Stimulated activated naive CD8-positive, alpha-beta T cell treated with anti-CD3 and anti-CD28 coated beads, Interleukin-15, amount 100 ng/mL, for 72 hours (primary cell): ENCODE data around the gene PTCD2.

Experiments
- ATAC-seq: fragments of 150-1000 bp; cut with Tn5 transposase; 2 replicates; pipeline ENCODE4 v1.10.0; 2021; ENCODE audit warnings: mild to moderate bottlenecking, moderate library complexity
- DNase-seq, 2 donors: peaks; one replicate each; pipeline ENCODE4 v3.0.0; 2021 to 2022
- H3K27ac Mint-ChIP-seq, 2 donors: one replicate each; pipeline ENCODE4 v1.8.0; 2022; ENCODE audit warnings: mild to moderate bottlenecking in 2 of 2, mixed read lengths in 2 of 2, moderate library complexity in 2 of 2
- H3K27me3 Mint-ChIP-seq: one replicate; pipeline ENCODE4 v1.8.0; 2022; ENCODE audit warnings: mixed read lengths
- H3K4me1 Mint-ChIP-seq: one replicate; pipeline ENCODE4 v1.8.0; 2022; ENCODE audit warnings: mild to moderate bottlenecking, mixed read lengths
- H3K4me3 Mint-ChIP-seq, 2 donors: one replicate each; pipeline ENCODE4 v1.8.0; 2022; ENCODE audit warnings: mild to moderate bottlenecking in 2 of 2, mixed read lengths in 2 of 2, moderate library complexity in 1 of 2
- H3K9me3 Mint-ChIP-seq, 2 donors: one replicate each; pipeline ENCODE4 v1.8.0; 2022; ENCODE audit warnings: mixed read lengths in 2 of 2

PTCD2 gene

DNA sequence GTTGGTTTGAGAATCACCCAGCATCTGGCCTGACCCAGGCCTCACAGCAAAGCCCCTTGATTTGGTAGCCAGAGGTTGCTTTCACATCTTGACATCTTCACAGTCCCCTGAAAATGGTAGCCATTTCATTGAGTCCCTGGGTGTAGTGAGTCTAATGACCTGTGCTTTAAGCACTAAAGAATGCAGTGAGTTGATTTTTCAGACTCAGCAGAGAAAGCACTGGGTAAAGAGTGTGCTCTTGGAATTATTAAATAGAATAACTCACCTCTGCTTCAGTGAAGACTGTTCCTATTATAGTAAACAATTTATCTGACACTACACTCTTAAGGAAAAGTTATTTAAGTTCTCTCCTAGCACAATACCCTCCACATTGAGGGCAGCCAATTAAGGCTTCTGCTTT lies 56.2 kb downstream of the PTCD2 start:
- no peak for ATAC-seq
- DNase-seq = no peak
- peaks cover 18% of the 10 kb centered on the region for H3K27me3 Mint-ChIP-seq
- H3K4me3 Mint-ChIP-seq = no peak overlapping the region
- no peak overlapping the region for H3K27ac Mint-ChIP-seq
- H3K9me3 Mint-ChIP-seq = no peaks in the 10 kb centered on the region
- H3K4me1 Mint-ChIP-seq = no peaks in the 10 kb centered on the region

DNA sequence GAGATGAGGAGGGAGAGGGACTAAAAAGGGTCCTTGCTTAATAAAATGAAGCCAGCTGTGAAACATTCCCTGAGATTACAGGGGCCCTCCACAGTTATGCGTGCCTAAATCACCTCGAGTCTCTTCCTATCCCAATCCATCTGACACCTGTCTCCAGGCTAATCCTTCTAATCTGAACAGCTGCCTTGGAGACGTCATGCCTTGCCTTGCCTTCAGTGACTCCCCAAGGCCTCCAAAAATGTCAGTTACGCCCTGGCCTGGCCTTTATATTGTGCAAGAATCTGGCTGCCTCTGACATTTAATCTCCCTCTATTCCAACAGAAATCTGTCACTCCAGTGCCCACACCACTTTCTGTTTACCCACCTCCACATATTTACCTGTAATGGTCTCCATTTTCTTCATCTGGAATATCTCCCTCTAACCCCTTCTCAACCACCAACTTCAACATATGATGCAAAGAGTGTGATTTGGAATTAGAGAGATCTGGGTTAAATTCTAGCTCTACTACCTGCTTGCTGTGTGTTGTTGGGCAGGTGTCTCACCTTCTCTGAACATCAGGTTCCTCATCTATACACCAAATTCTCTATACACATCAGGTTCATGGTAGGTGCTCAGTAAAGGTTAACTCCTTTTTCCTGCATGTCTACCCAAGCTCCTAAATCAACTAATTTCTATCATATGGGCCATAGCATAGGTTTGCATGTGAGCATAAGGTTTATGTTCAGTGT lies 57.9 kb downstream of the PTCD2 start:
- H3K9me3 Mint-ChIP-seq = no peaks in the 10 kb centered on the region
- ATAC-seq = no peak
- H3K4me3 Mint-ChIP-seq = no peak overlapping the region
- no peak for DNase-seq
- H3K27ac Mint-ChIP-seq = no peak overlapping the region
- peaks cover 18% of the 10 kb centered on the region for H3K27me3 Mint-ChIP-seq
- H3K4me1 Mint-ChIP-seq = no peaks in the 10 kb centered on the region

DNA sequence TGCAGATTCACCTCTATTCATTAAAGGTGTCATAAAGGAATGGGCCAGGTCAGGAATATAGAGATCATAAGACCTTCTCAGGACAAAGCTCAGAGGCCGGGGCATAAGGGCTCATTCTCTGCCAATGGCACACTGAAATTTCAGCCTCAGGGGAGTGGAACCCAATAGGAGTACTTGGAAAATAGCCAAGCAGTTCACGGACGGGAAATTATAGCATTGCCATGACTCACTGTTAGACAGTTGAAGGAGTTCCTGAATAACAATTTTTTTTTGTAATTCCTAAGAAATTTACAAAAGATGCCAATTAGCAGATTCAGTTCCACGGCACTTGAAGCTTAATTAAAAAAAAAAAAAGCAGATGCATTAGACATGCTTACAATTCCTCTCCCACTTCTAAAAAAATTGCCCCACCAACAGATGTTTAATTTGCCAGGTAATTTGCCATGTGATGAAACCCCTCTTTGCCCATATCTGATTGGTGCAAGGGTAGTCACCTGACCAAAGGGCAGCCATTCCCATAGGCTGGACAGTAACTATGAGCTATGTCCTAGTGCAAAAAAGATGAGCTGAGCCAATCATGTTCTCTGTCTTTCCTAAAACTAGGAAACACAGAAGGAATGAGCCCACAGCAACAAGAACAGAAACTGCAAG lies 58.6 kb downstream of the PTCD2 start:
- no peak overlapping the region for H3K4me3 Mint-ChIP-seq
- H3K9me3 Mint-ChIP-seq = no peaks in the 10 kb centered on the region
- DNase-seq = no peak
- H3K27me3 Mint-ChIP-seq = peaks cover 18% of the 10 kb centered on the region
- no peaks in the 10 kb centered on the region for H3K4me1 Mint-ChIP-seq
- no peak overlapping the region for H3K27ac Mint-ChIP-seq
- no peak for ATAC-seq

DNA sequence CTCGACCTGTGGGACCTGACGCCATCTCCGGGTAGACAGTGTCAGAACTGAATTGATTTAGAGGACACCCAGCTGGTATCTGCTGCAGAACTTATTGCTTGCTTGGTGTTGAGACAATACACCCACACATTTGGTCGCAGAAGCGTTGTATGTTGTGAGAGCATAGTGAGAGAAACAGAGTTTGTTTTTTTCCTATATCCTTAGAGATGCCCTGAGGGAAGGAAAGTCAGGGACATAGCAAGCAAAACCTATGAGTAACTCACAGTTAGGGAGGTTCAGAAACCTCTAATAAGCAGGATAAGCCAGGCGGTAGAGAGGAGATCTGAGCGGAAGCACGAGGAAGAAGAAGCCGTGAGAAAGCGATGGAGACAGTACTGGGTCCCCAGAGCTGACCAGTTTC lies 59.8 kb downstream of the PTCD2 start:
- Mint-ChIP-seq H3K4me1 (no peaks in the 10 kb centered on the region), H3K27me3 (peaks cover 18% of the 10 kb centered on the region), H3K27ac (no peak overlapping the region), H3K9me3 (no peaks in the 10 kb centered on the region), H3K4me3 (no peak overlapping the region)
- DNase-seq = no peak
- no peak for ATAC-seq

DNA sequence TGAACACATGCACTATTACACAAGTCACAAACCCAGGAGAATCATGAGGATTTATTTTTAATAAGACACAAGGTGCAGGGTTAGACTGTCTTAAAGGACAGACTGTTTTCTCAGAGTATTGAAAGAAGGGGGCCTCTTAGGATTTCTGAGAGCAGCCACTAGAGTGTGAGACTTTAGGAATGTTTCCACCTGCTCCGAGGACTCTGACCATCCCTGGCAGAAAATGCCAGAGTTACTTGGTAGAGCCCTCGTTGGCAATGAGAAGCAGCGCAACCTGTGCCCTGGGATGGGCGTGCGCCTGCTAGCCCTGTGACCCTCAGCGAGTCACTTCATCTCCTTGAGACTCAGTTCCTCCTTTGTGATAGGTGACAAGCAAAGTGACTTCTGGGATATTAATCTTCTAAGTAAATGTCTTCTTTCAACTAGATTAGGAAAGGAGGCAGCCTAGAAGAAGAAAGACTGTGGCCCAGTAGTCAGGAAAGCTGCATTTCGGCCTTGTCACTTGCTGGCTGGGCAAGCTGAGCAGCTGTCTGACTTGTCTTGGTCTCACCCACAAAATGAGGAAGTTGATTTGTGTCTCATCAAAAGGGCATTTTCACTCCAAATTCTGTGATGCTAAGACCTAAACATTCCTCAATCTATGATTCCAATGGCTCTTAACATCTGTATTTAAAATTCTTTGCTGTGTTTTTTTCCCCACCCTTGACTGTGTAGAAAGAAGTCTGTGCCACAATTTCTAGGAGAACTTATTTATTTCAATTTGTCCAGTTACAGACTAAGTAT lies 60.5 kb downstream of the PTCD2 start:
- H3K27ac Mint-ChIP-seq = peak overlapping the region in 1 of 2 donors; percentile 56
- peaks cover 14% of the 10 kb centered on the region for H3K27me3 Mint-ChIP-seq
- DNase-seq = no peak
- ATAC-seq = no peak
- H3K9me3 Mint-ChIP-seq = no peaks in the 10 kb centered on the region
- H3K4me1 Mint-ChIP-seq = no peaks in the 10 kb centered on the region
- H3K4me3 Mint-ChIP-seq = no peak overlapping the region

DNA sequence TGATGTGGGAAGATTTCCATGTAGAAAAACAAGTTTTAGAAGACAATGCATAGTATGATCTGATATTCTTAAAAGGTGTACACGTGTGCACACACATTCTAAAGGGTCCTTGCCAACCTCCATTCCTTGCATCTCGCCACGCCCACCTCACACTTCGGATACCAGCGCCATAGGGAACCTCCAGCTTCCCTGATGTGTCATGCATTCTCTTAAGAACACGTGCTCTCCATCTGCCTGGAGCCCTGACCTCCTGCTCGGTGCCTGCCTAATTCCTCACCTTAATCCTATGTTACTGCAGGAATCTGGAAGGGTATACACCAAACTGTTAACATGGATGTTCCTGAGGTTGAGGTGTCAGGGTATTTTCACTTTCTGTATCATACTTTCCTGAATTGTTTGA lies 63.1 kb downstream of the PTCD2 start:
- ATAC-seq = no peak
- Mint-ChIP-seq H3K4me1 (no peaks in the 10 kb centered on the region), H3K27me3 (peaks cover 3% of the 10 kb centered on the region), H3K9me3 (no peaks in the 10 kb centered on the region), H3K27ac (no peak overlapping the region), H3K4me3 (no peak overlapping the region)
- no peak for DNase-seq

DNA sequence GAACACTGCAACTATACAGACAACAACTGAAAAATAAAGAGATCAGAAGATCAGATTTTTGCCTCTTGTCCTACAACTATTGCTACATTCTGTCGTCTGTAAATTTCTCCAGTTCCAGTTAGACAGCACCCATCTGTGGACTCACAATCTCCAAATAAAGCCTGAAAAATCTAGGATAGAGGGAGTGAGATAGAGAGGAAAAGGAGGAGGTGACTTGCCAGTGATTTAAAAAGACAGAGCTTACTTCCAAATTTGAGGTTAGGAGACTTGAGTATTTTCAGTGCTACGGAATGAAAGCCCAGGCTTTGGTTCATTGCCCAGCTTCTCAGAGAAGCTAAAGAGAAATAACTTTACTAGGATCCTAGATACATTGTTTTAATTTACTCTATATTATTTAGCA lies 63.6 kb downstream of the PTCD2 start:
- Mint-ChIP-seq H3K4me1 (no peaks in the 10 kb centered on the region), H3K4me3 (no peak overlapping the region), H3K27me3 (peaks cover 6% of the 10 kb centered on the region), H3K27ac (no peak overlapping the region), H3K9me3 (no peaks in the 10 kb centered on the region)
- DNase-seq (no peak), ATAC-seq (no peak)

DNA sequence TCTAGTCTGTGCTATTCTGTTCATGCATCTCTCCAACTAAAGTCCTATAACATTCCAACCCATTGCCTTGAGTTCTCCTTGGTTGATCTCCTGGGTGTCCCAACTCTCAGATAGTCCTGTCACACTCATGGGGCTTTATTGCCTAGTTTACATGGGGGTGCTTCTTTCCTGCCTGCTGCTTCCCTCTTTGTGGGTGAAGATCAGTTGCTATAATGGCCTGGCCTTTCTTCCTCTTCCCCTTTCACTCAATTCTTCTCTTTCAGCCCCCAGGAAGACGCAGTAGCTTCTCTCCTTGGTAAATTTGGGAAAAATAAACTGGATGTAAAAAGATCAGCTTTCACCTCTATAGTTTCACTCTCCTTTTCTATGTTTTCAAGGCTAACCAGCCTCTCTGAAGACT lies 66.5 kb downstream of the PTCD2 start:
- Mint-ChIP-seq H3K4me1 (no peaks in the 10 kb centered on the region), H3K27me3 (peaks cover 8% of the 10 kb centered on the region), H3K27ac (peak overlapping the region in 1 of 2 donors; percentile 56), H3K9me3 (no peaks in the 10 kb centered on the region), H3K4me3 (no peak overlapping the region)
- ATAC-seq = no peak
- no peak for DNase-seq

DNA sequence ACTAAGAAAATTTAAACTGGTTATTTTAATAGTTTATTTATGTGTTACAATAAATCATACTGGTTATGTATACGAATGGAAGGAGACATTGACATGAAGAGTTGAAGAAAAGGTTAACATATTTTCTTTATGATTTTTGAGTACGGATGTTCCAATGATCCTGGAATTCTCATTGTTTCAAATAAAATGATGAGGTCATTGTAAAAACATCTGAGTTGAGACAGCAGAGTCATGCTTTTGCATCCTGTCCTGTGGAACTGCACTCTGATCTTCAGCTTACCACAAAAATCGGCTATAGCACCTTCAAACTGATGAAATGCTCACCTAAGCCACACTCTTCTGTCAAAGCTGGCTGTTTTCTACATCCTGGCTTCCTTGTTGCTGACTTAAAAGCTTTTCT lies 67.8 kb downstream of the PTCD2 start:
- H3K27me3 Mint-ChIP-seq = peaks cover 8% of the 10 kb centered on the region
- ATAC-seq (no peak), DNase-seq (no peak)
- H3K27ac Mint-ChIP-seq = no peak overlapping the region
- H3K4me1 Mint-ChIP-seq = no peaks in the 10 kb centered on the region
- no peaks in the 10 kb centered on the region for H3K9me3 Mint-ChIP-seq
- no peak overlapping the region for H3K4me3 Mint-ChIP-seq

DNA sequence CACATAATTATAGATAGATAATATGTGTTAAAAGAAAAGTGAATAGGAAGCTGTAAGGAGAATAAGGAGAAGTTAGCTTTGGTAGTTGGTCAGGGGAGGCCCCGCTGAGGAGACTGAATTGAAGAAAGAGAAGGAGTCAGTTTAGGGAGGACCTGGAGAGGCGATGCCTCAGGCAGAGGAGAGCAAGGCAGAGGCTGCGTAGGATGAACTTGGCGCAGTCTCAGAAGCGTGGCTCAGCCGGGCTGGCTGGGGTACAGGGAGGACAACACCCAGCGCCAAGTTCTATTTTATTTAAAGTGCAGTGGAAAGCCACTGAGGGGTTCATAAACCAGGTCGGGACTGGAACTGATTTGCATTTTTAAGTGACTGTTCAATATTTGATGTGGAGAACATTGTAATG lies 68.5 kb downstream of the PTCD2 start:
- ATAC-seq (no peak), DNase-seq (no peak)
- no peaks in the 10 kb centered on the region for H3K4me1 Mint-ChIP-seq
- no peak overlapping the region for H3K27ac Mint-ChIP-seq
- H3K9me3 Mint-ChIP-seq = no peaks in the 10 kb centered on the region
- no peak overlapping the region for H3K4me3 Mint-ChIP-seq
- peaks cover 8% of the 10 kb centered on the region for H3K27me3 Mint-ChIP-seq

DNA sequence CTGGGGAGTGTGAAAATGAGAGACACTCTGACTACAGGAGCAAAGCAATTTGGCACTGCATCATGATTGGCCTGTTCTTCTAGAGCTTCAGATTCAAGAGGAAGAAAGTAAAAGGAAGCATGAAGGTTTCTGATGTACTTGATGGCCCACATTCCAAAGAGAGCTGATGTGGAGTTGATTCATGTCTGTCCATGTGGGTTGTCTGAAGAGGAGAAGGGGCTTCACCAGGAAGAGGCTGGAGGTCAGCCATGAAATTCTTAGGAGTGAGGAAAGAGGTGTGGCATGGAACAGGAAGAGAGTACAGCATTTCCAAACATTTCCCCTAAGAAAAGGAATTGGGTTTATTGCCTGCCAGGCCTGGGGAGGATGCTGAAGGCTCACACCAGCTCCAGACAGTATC lies 70.7 kb downstream of the PTCD2 start:
- H3K27me3 Mint-ChIP-seq = peaks cover 19% of the 10 kb centered on the region
- H3K9me3 Mint-ChIP-seq = no peaks in the 10 kb centered on the region
- H3K27ac Mint-ChIP-seq = peak overlapping the region in 1 of 2 donors; percentile 85
- no peak overlapping the region for H3K4me3 Mint-ChIP-seq
- ATAC-seq = no peak
- no peaks in the 10 kb centered on the region for H3K4me1 Mint-ChIP-seq
- DNase-seq = no peak

DNA sequence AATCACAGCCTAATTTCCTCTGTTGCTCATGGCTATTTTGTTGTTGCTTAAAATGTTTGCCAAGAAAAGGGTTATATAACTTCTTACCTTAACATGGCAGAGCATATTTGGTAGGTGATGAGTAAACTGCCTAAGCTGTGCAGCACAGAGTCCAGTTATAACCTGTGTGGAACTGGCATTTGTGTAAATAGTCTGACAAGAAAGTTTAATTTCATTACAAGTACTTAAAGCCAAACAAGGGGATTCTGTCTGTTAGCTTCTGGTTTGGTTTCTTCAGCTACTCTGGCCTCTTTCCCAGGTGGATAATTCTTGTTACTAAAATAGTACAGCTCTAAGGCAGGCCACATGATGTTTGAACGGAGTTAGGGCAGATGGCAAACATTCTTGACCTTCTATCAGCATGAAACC lies 72.2 kb downstream of the PTCD2 start:
- H3K27me3 Mint-ChIP-seq = peaks cover 19% of the 10 kb centered on the region
- no peak overlapping the region for H3K4me3 Mint-ChIP-seq
- no peak for DNase-seq
- H3K9me3 Mint-ChIP-seq = no peaks in the 10 kb centered on the region
- H3K27ac Mint-ChIP-seq = no peak overlapping the region
- ATAC-seq = no peak
- no peaks in the 10 kb centered on the region for H3K4me1 Mint-ChIP-seq

DNA sequence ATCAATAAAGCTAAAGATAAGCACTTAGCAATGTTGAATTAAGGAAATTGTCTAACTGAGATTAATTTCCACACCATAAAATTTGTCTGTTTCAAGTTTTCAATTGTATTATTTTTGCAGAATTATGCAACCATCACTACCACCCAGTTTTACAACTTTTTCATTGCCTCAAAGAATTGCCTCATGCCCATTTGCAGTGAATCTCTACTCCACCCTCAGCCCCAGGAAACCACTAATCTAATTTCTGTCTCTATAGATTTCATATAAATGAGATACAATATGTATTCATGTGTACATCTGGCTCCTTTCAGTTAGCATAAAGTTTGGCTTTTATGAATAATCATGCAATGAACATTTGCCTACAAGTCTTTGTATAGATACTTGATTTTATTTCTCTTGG lies 72.9 kb downstream of the PTCD2 start:
- Mint-ChIP-seq H3K4me1 (no peaks in the 10 kb centered on the region), H3K27ac (no peak overlapping the region), H3K9me3 (no peaks in the 10 kb centered on the region), H3K27me3 (peaks cover 23% of the 10 kb centered on the region), H3K4me3 (no peak overlapping the region)
- no peak for DNase-seq
- ATAC-seq = no peak

DNA sequence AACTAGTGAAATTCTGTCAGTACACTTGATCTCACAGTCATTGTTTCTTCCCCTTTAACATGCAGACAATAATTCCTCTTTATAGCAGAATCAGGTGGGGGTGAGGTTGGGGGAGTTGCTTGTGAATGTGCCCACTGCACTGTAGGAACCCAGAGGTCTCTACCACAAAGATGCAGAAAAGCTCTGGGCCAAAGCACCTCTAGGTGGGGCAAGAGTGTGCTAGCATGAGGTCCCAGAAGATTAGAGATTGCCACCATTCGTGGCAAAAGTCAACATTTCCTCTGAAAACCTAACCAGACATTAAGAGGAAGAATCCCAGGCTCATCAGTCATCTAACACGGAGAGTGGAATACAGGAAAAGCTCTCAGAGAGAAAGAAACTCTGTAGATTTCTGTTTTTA lies 74.5 kb downstream of the PTCD2 start:
- peaks cover 25% of the 10 kb centered on the region for H3K27me3 Mint-ChIP-seq
- H3K9me3 Mint-ChIP-seq = peaks cover under 1 to 8% of the 10 kb centered on the region in 2 donors
- DNase-seq (no peak), ATAC-seq (no peak)
- no peak overlapping the region for H3K27ac Mint-ChIP-seq
- no peak overlapping the region for H3K4me3 Mint-ChIP-seq
- H3K4me1 Mint-ChIP-seq = no peaks in the 10 kb centered on the region

DNA sequence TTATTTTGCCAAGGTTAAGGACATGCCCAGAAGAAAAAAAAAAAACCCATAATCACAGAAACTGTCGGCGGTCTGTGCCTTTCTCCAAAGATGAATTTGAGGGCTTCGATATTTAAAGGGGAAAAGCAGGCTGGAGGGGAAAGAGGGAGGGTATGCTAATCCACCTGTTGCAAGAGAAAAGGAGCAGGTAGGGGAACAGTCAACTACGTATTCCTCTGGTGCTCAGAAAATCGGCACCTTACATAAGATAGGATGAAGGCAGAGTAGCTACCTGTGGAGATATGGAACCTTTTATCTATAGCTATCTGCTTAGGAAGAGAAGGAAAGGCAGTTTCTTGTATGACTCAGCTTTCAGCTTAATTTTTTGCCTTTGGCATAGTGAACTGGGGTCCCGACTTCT lies 77.7 kb downstream of the PTCD2 start:
- H3K27me3 Mint-ChIP-seq = peaks cover 33% of the 10 kb centered on the region
- H3K27ac Mint-ChIP-seq = no peak overlapping the region
- DNase-seq (no peak), ATAC-seq (no peak)
- no peaks in the 10 kb centered on the region for H3K4me1 Mint-ChIP-seq
- peaks cover 17 to 21% of the 10 kb centered on the region in 2 donors for H3K9me3 Mint-ChIP-seq
- H3K4me3 Mint-ChIP-seq = no peak overlapping the region

DNA sequence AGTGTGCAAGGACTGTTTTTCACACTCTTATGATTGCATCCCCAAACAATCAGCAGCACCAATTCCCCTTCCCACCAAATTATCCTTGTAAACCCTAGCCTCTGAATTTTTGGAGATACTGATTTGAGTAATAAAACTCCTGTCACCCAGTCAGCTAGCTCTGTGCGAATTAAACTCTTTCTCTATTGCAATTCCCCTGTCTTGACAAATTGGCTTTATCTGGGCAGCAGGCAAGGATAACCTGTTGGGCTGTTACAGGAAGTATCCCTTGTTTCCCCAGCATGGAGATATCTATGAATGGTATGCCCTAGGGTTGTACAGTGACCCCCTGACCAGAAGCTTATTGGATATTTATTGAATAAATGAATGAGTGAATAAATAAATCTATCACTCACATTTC lies 80.8 kb downstream of the PTCD2 start:
- Mint-ChIP-seq H3K4me1 (no peaks in the 10 kb centered on the region), H3K27me3 (peaks cover 22% of the 10 kb centered on the region), H3K4me3 (no peak overlapping the region), H3K9me3 (peaks cover 28% of the 10 kb centered on the region in 2 donors), H3K27ac (no peak overlapping the region)
- DNase-seq (no peak), ATAC-seq (no peak)
